GM23338 (cell line): ENCODE measurements around the gene TESK2.

ENCODE experiments used
- CREB1 ChIP-seq: fragments of 250-450 bp; sonication (Bioruptor Pico); IDR thresholded peaks from 2 replicates; pipeline ENCODE4 v1.5.0; 2020; ENCODE audit warnings: low read depth, mild to moderate bottlenecking, moderate library complexity
- CTCF ChIP-seq, 2 experiments: fragments of 200-600 bp in 1 of 2; sonication (generic) in 1 of 2; conservative IDR thresholded peaks; 2 replicates each; pipeline versions ENCODE4 v1.5.1 to v1.6.1; 2016 to 2017; ENCODE audit warnings: antibody characterized with exemption in 2 of 2, low read depth in 2 of 2, mild to moderate bottlenecking in 2 of 2, moderate library complexity in 1 of 2
- ETS1 ChIP-seq: IDR thresholded peaks from 2 replicates; pipeline ENCODE4 v1.6.1; 2016; ENCODE audit warnings: antibody characterized with exemption
- EZH2 ChIP-seq: fragments of 200-600 bp; sonication (generic); IDR thresholded peaks from one replicate; pipeline ENCODE4 v1.8.0; 2017; ENCODE audit warnings: antibody characterized with exemption, mild to moderate bottlenecking, low read depth; ENCODE audit not compliant: unreplicated experiment
- EZH2phosphoT487 ChIP-seq: fragments of 200-600 bp; sonication (generic); IDR thresholded peaks from one replicate; pipeline ENCODE4 v1.8.1; 2018; ENCODE audit warnings: antibody characterized with exemption; ENCODE audit not compliant: unreplicated experiment
- JUNB ChIP-seq: IDR thresholded peaks from one replicate; pipeline ENCODE4 v1.6.1; 2016; ENCODE audit warnings: antibody characterized with exemption; ENCODE audit not compliant: unreplicated experiment
- NANOG ChIP-seq: IDR thresholded peaks from 2 replicates; pipeline ENCODE4 v1.6.1; 2016; ENCODE audit warnings: antibody characterized with exemption, borderline replicate concordance
- POLR2AphosphoS5 ChIP-seq: IDR thresholded peaks from 2 replicates; pipeline ENCODE4 v1.6.1; 2016; ENCODE audit warnings: antibody characterized with exemption, low read depth
- STAT1 ChIP-seq: IDR thresholded peaks from one replicate; pipeline ENCODE4 v1.6.1; 2016; ENCODE audit warnings: antibody characterized with exemption; ENCODE audit not compliant: unreplicated experiment
- ZNF114 ChIP-seq: fragments of 250-450 bp; sonication (Bioruptor Pico); IDR thresholded peaks from 2 replicates; pipeline ENCODE4 v1.5.0; 2020; ENCODE audit warnings: mild to moderate bottlenecking, moderate library complexity
- ZNF331 ChIP-seq: fragments of 250-450 bp; sonication (Bioruptor Pico); IDR thresholded peaks from 2 replicates; pipeline ENCODE4 v1.5.0; 2020; ENCODE audit warnings: low read depth, mild to moderate bottlenecking, moderate library complexity
- ZNF462 ChIP-seq: fragments of 250-450 bp; sonication (Bioruptor Pico); IDR thresholded peaks from 2 replicates; pipeline ENCODE4 v1.5.0; 2020; ENCODE audit warnings: mild to moderate bottlenecking, moderate library complexity
- TF ChIP-seq, protein P1 (sequence below): IDR thresholded peaks from one replicate; pipeline ENCODE4 v1.6.1; 2018; ENCODE audit warnings: antibody characterized with exemption; ENCODE audit not compliant: unreplicated experiment

DNA sequence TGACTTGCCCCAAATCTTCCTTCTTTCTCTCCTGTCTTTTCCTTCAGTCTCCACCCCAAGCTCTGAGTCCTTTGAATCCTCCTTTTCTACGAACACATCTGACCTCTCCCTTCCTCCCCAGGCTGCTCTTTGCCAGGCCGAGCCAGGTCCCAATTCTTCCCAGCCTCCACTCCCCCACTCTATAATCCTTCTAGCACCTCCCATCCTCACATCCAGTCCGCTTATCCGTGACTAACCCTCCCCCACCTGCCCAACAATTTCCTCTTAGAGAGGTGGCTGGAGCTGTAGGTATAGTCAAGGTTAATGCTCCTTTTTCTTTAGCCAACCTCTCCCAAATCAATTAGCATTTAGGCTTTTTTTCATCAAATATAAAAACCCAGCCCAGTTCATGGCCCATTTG is 173.8 kb downstream of the TESK2 start:
- TF ChIP-seq CTCF (conservative IDR thresholded peaks at IDR 0.05; ENCODE audit: low read depth in 2 of 2) (no peak), EZH2 (no peak), POLR2AphosphoS5 (no peak), ZNF462 (CRISPR knock-in tag) (no peak), ZNF331 (no peak), JUNB (no peak), EZH2phosphoT487 (no peak), CREB1 (CRISPR knock-in tag) (no peak), NANOG (no peak), ETS1 (no peak), STAT1 (no peak), ZNF114 (CRISPR knock-in tag) (no peak)
- TF ChIP-seq, protein P1, sequence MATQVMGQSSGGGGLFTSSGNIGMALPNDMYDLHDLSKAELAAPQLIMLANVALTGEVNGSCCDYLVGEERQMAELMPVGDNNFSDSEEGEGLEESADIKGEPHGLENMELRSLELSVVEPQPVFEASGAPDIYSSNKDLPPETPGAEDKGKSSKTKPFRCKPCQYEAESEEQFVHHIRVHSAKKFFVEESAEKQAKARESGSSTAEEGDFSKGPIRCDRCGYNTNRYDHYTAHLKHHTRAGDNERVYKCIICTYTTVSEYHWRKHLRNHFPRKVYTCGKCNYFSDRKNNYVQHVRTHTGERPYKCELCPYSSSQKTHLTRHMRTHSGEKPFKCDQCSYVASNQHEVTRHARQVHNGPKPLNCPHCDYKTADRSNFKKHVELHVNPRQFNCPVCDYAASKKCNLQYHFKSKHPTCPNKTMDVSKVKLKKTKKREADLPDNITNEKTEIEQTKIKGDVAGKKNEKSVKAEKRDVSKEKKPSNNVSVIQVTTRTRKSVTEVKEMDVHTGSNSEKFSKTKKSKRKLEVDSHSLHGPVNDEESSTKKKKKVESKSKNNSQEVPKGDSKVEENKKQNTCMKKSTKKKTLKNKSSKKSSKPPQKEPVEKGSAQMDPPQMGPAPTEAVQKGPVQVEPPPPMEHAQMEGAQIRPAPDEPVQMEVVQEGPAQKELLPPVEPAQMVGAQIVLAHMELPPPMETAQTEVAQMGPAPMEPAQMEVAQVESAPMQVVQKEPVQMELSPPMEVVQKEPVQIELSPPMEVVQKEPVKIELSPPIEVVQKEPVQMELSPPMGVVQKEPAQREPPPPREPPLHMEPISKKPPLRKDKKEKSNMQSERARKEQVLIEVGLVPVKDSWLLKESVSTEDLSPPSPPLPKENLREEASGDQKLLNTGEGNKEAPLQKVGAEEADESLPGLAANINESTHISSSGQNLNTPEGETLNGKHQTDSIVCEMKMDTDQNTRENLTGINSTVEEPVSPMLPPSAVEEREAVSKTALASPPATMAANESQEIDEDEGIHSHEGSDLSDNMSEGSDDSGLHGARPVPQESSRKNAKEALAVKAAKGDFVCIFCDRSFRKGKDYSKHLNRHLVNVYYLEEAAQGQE = no peak
